GM21576 (cell line): ENCODE results near the gene LMTK3.
"Not testable (repeated sequence)": the region's sequence is repeated elsewhere in the genome, so short reads cannot be mapped to it uniquely, and the experiment has no call there.

ENCODE experiments used
- ATAC-seq: cut with Tn5 transposase; IDR thresholded peaks from one replicate; pipeline ENCODE4 v1.9.1; 2021; ENCODE audit warnings: mild to moderate bottlenecking, moderate library complexity; ENCODE audit not compliant: unreplicated experiment

LMTK3 gene

GRCh38 chr19:48541813-48542212 lies 30.2 kb upstream of the LMTK3 start:
- no peak for ATAC-seq

GRCh38 chr19:48540110-48540509 lies 28.5 kb upstream of the LMTK3 start:
- no peak for ATAC-seq

GRCh38 chr19:48539503-48540096 lies 28.0 kb upstream of the LMTK3 start:
- no peak for ATAC-seq

- ATAC-seq: not testable (repeated sequence)
Measured at GRCh38 chr19:48538057-48538456, 26.4 kb upstream of the LMTK3 start.

GRCh38 chr19:48537541-48537940 lies 25.9 kb upstream of the LMTK3 start:
- no peak for ATAC-seq

GRCh38 chr19:48533770-48534169 lies 22.1 kb upstream of the LMTK3 start:
- ATAC-seq: no peak

GRCh38 chr19:48530770-48531169 lies 19.1 kb upstream of the LMTK3 start:
- ATAC-seq: no peak

GRCh38 chr19:48530066-48530720 lies 18.6 kb upstream of the LMTK3 start:
- no peak for ATAC-seq

- no peak for ATAC-seq
Measured at GRCh38 chr19:48529156-48529555, 17.5 kb upstream of the LMTK3 start.

GRCh38 chr19:48524732-48525131 lies 13.1 kb upstream of the LMTK3 start:
- ATAC-seq: no peak

GRCh38 chr19:48524221-48524620 lies 12.6 kb upstream of the LMTK3 start:
- no peak for ATAC-seq

- ATAC-seq: no peak
Measured at GRCh38 chr19:48520134-48520533, 8.5 kb upstream of the LMTK3 start.

GRCh38 chr19:48519426-48519825 lies 7.8 kb upstream of the LMTK3 start:
- not testable (repeated sequence) for ATAC-seq

- ATAC-seq: no peak
Measured at GRCh38 chr19:48518207-48518606, 6.6 kb upstream of the LMTK3 start.

GRCh38 chr19:48516536-48516935 lies 4.9 kb upstream of the LMTK3 start:
- ATAC-seq: no peak

GRCh38 chr19:48514123-48514458 lies 2.5 kb upstream of the LMTK3 start:
- no peak for ATAC-seq

GRCh38 chr19:48513289-48514122 lies 1.9 kb upstream of the LMTK3 start:
- ATAC-seq: no peak

GRCh38 chr19:48512504-48513288 lies 1.1 kb upstream of the LMTK3 start:
- no peak for ATAC-seq

- ATAC-seq: no peak
Measured at GRCh38 chr19:48511321-48511731, 309 bp downstream of the LMTK3 start.

GRCh38 chr19:48510421-48511268 lies 990 bp downstream of the LMTK3 start:
- ATAC-seq: no peak
